NCI-H1105 treated with DMSO at 0.1 percent for 48 hours (cell line): ENCODE data around the gene C19orf25.

Experiments used
- DNase-seq: peaks from one replicate; lab custom pipeline; 2025; lab: John Stamatoyannopoulos, UW

Gene C19orf25

GRCh38 chr19:1466461-1467214, 12.4 kb downstream of the C19orf25 start:
- no peak for DNase-seq

DNA sequence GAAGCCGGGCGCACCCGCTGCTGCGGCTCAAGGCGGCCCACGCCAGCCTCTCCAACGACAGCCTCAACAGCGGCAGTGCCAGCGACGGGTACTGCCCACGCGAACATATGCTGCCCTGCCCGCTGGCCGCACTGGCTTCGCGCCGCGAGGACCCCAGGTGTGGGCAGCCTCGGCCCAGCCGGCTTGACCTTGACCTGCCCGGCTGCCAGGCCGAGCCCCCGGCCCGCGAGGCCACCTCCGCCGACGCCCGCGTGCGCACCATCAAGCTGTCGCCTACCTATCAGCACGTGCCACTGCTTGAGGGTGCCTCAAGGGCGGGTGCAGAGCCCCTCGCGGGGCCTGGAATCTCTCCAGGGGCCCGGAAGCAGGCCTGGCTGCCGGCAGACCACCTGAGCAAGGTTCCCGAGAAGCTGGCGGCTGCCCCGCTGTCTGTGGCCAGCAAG, 13.0 kb downstream of the C19orf25 start:
- DNase-seq: no peak

DNA sequence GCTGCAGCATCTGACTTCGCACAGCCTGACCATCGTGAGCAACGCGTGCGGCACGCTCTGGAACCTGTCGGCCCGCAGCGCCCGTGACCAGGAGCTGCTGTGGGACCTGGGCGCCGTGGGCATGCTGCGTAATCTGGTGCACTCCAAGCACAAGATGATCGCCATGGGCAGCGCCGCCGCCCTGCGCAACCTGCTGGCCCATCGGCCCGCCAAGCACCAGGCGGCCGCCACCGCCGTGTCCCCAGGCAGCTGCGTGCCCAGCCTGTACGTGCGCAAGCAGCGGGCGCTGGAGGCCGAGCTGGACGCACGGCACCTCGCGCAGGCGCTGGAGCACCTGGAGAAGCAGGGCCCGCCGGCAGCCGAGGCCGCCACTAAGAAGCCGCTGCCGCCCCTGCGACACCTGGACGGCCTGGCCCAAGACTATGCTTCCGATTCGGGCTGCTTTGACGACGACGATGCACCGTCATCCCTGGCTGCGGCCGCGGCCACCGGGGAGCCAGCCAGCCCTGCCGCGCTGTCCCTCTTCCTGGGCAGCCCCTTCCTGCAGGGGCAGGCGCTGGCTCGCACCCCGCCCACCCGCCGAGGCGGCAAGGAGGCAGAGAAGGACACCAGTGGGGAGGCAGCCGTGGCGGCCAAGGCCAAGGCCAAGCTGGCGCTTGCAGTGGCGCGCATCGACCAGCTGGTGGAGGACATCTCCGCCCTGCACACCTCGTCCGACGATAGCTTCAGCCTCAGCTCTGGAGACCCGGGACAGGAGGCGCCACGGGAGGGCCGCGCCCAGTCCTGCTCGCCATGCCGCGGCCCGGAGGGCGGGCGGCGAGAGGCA, 13.6 kb downstream of the C19orf25 start:
- peak; percentile 33 for DNase-seq

- no peak for DNase-seq
These were observed 17.2 kb downstream of the C19orf25 start for GRCh38 chr19:1461862-1462261.

- no peak for DNase-seq
These were observed 18.7 kb downstream of the C19orf25 start for GRCh38 chr19:1460033-1460995.

DNA sequence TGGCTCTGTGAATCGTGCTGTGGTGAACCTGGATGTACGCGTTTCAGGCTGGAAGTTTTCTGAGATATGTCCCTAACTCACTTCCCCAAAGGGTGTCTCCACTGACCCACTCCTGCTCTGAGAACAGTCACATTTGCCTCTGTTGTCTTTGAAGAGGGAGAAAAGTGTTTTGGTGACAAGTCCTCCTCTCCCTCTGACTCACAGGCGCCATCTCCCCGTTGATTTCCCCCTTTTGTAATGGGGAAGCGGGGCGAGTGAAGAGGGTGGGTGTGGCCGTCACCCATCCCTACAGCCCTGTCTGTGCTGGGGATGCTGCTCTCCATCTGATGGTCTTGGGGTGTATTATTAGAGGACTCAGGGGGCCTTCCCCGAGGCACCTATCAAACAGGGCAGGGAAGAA, 19.5 kb downstream of the C19orf25 start:
- no peak for DNase-seq

- DNase-seq: no peak
These were observed 21.1 kb downstream of the C19orf25 start for GRCh38 chr19:1457892-1458291.

DNA sequence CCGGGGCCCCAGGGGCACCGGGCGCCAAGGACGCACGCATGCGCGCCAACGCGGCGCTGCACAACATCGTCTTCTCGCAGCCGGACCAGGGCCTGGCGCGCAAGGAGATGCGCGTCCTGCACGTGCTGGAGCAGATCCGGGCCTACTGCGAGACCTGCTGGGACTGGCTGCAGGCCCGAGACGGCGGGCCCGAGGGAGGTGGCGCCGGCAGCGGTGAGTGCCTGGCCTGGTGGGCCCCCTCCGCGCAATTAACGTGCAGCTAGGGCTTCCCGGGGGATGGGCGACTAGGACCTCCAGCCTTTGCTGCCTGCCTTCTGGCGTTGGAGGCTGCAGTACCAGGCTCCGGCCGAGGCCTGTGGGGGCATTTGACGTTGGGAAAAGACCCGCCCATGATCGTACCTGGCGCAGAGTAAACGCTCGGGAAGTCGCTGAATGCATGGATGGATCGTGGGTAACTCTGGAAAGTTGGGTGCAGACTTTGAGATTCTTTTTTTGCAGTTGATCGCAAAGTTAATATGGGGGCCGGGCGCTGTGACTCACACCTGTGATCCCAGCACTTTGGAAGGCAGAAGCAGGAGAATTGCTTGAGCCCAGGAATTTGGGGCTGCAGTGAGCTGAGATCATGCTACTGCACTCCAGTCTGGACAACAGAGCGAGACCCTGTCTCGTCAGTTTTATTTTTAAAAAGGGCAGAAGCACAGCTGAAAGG, 21.8 kb downstream of the C19orf25 start:
- no peak for DNase-seq

GRCh38 chr19:1456121-1456900, 22.7 kb downstream of the C19orf25 start:
- DNase-seq: no peak

DNA sequence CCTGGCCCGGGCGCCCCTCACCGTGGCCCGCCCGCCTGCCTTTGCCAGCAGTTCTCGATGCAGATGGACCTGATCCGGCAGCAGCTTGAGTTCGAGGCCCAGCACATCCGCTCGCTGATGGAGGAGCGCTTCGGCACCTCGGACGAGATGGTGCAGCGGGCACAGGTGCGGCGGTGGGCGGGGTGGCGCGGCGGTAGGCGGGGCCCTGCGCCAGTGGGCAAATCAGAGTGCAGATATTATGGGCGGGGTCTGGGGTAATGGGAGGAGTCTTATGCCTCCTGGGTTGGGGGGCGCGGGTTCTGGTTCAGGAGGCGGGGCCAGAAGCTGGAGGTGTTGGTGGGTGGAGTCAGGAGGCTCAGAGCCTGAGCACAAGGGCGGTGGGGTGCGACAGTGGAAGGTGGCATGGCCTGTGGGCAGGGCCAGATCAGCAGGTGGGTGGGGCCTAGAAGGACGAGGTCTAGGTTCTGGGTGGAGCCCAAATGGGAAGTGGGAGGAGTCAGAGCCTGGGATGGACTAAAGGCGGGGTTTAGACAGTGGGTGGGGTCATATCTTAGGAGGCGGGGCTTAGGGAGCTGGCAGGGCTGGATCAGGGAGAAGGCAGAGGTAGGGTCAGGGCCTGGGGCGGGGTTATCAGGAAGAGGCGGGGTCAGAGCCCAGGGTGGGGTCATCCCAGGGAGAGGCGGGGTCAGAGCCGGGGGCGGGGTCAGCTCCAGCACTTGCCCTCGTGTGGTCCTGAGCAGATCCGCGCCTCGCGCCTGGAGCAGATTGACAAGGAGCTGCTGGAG, 23.5 kb downstream of the C19orf25 start:
- DNase-seq: no peak

GRCh38 chr19:1455002-1455335, 24.0 kb downstream of the C19orf25 start:
- no peak for DNase-seq

GRCh38 chr19:1453525-1454364, 25.3 kb downstream of the C19orf25 start:
- no peak for DNase-seq

- no peak for DNase-seq
These were observed 26.1 kb downstream of the C19orf25 start for GRCh38 chr19:1452802-1453524.

DNA sequence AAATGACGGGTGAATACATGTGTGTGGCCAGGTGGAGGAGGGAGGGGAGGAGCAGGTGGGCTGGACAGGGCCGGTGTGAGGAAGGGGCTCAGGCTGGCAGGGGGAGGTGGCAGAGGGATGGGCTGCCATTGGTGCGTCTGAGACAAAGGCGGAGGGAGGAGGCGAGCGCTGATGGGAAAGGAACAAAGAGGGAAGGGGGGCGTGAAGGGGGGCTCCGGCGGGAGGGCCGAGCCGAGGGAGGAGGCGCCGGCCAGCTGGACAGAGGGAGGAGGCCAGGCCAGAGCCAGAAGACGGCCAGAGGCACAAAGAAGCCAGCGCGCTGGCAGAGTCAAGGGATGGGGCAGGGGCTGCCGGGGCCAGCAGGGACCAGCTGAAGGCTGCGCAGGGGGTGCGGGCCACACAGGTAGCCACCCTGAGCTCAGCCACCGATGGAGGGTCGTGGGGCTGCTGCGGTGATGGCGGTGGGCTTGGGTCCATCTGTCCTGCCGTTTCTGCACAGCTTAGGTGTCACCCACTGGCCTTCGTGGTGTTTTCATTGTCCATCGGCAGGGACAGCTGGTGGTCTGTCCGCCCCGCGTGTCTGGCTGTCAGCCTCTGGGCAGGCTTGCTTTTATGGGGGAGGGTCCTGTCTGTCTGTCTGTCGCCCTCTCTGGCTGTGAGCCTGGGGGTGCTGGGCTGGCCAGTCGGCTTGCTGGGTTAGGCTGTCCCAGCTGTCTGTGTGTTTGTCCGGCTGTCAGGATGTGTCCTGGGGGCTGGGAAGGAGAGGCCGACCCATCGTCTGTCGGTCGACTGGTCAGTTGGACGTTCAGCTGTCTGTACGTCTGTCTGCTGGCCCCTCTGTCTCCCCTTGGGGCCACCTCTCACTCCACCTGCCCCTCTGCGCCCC, 26.9 kb downstream of the C19orf25 start:
- DNase-seq: no peak

DNA sequence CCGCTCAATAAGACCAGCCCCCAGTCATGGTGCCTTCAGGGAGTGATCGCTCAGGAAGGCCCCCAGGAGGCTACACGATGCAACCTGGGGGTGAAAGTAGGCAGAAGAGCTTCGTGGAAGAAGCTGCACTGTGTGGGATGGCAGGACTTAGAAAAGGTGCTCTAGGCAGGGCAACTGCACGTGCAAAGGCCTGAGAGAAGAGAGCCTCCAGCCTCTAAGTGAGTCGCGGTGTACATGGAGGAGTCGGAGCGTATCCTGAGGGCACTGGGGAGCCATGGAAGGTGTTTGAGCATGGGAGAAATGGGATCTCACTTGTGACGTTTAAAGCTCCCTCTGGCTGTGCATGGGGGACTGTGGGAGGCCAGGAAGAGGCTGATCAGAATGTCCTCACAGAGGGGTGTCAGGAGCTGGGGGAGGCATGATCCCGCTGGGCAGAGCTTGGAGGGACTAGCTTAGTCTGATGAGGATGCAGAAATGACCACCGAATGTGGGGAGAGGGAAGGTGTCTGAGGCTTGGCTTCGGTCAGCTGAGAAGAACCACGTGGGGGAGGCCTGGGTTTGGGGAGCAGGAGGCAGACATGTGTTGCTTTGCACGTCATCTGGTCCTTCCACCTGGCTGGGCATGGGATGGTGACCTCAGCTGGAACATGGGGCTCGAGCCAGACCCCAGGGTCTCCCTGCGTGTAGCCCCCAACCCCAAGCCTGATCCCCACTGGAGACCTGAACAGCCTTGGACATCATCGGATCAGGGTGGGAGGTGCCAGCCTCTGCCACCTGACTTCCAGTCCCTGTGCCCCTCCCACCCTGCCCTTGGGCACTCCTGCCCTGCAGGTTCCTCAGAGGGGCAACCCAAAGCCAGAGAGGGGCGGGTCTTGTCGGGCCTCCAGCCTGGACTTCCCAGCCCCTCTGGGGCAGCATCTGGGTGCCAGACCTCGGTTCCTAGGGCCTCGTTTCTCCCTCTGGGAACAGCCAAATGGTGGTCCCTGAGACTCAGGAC, 28.0 kb downstream of the C19orf25 start:
- DNase-seq: no peak
